ENCODE data around the gene MVB12A. TPM values are rescaled to one million over a fixed set of nuclear protein-coding genes. Genes with fewer than 3 reads are reported as not detected.
A peak's percentile ranks its signal among the peaks of the same experiment; 100 is the strongest.

The MVB12A gene
- total and polyA plus RNA-seq, 9 of the 15 experiments (the other 6 are each of a cell fraction or from before 2014, with no cell fraction given), result 1.2 to 46.2 (median 22.4) TPM

- TF ChIP-seq CHD4 (IDR thresholded peaks at IDR 0.05; ENCODE audit: insufficient read depth, insufficient replicate concordance, low read depth, low read length, poor library complexity, severe bottlenecking), result no peak
- TF ChIP-seq ZFP91 (CRISPR knock-in tag; IDR thresholded peaks at IDR 0.05), result no peak
- TF ChIP-seq REST (IDR thresholded peaks at IDR 0.05; ENCODE audit: borderline replicate concordance), result no peak
- 0 out of 2 replicates have a peak, but pooled peaks have one; percentile 18 for TF ChIP-seq REST (CRISPR knock-in tag; IDR thresholded peaks at IDR 0.05; ENCODE audit: low read depth)
- TF ChIP-seq TBP (optimal IDR thresholded peaks at IDR 0.05; ENCODE audit: low read depth, low read length), result no peak
- peak; percentile 45 for TF ChIP-seq FOS (IDR thresholded peaks at IDR 0.05; ENCODE audit: extremely low read depth, insufficient read length)
- no peak for TF ChIP-seq ZNF263 (CRISPR knock-in tag; IDR thresholded peaks at IDR 0.05; ENCODE audit: borderline replicate concordance)
- TF ChIP-seq ARID4B (CRISPR knock-in tag; IDR thresholded peaks at IDR 0.05), result no peak
- TF ChIP-seq HMGN3 (IDR thresholded peaks at IDR 0.05; ENCODE audit: borderline replicate concordance, extremely low read depth, insufficient read length, low read depth, low read length), result peak; percentile 67
These were observed 50.4 kb downstream of the MVB12A start, which contains the start of gene SLC27A1 (continued) for GRCh38 chr19:17470068-17470841.
